22Rv1 (cell line): ENCODE data around the gene ACP5.

Experiments
- H3K27ac ChIP-seq: fragments of 450-650 bp; 2 replicates; pipeline ENCODE4 v1.5.1; 2017
- CTCF ChIP-seq: fragments of 450-650 bp; IDR thresholded peaks from 2 replicates; pipeline ENCODE4 v1.5.1; 2017; ENCODE audit warnings: mild to moderate bottlenecking
- ZFX ChIP-seq: fragments of 450-650 bp; IDR thresholded peaks from 2 replicates; pipeline ENCODE4 v1.6.1; 2017; ENCODE audit warnings: antibody characterized with exemption, borderline replicate concordance

ACP5 gene

GRCh38 chr19:11528551-11529341 is 48.7 kb downstream of the ACP5 start, which contains the start of gene ECSIT:
Gene ECSIT (minus strand): TSS chr19:11529134. CDS start chr19:11519170, 9,964 bp downstream.
- no peak for TF ChIP-seq ZFX
- TF ChIP-seq CTCF: no peak
- peak within 1 kb of the TSS; percentile 93 for H3K27ac ChIP-seq
